GM11168 (cell line): ENCODE data around the gene NLGN1.
"Not testable (repeated sequence)": the region's sequence is repeated elsewhere in the genome, so short reads cannot be mapped to it uniquely, and the experiment has no call there.

Source experiments
- in situ Hi-C: fragments of 300-500 bp; cut with MboI; formaldehyde crosslinking; loops from one replicate; pipeline ENCODE4 v1.12.0; 2022; ENCODE audit warnings: low sequenced_read_pairs; ENCODE audit not compliant: unreplicated experiment

The NLGN1 gene

DNA sequence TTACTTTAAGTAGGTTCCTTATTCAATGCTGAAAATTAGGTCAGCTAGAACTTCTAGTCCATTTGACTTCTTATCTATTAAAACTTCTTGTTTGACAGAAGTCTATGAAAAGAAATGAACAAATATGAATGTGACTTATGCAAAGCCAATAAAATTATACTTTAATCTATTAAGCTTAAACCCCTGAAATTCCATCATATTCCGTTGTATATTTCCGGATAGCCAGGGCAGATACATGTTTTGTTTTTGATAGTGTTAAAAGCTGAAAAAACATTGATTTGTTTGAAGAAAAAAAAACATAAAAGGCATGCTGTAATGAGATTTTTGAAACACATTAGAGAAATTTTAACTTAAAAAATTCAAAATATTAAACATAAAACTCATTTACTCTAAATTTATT lies 794.4 kb downstream of the NLGN1 start:
- in situ Hi-C loops = no loop called here

DNA sequence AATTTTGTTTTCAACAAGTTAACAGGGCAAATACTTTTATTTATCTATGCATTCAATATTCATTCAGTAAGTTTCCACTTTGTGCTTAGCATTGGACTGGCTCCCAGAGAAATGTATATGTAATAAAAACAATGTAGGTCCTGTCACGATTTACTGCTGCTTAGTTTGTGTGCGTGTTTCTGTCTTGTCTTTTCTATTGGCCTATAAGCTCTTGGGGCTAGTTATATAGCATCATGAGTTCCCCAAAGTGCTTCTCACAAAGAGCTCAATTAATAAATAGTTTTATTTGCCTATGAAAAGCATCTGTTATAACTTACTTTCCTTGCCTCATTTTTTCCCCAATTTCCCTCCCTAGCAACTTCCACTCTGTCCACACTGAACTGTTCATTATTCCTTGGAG lies 794.9 kb downstream of the NLGN1 start:
- in situ Hi-C loops = no loop called here

DNA sequence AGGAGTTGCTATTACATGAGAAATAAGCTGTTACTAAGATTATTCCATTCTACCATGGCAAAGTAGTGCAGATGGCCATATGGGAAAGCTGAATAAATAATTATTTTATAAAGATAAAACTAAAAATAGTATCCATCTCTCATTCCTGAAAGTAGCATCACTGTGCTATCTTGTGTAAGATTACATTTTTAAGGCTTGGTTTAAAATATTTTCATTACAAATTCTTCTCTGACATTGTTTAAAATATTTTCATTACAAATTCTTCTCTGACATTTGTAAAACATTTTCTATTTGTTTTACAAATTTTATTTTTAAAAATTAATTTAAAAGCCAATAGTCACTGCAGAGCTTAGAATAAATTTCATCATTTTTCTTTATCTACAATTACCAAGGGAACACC lies 796.1 kb downstream of the NLGN1 start:
- in situ Hi-C loops = no loop called here

DNA sequence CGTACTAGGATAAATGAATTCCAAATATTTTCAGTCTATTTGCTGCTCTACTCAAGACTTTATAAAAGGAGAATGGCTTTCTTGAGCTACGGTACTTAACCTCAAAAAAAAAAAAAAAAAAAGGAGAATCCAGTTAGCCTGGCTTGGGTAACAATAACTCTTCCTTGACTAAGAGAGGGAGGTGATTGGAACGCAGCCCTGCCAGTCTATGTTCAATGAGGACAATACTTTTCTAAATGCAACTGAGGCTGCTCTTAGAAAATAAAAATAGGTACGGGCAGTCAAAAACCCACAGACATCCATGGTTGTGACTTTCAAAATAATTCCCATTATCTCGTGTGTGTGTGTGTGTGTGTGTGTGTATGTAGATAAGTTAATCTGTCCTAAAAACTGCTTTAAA lies 799.9 kb downstream of the NLGN1 start:
- in situ Hi-C loops = no loop called here

DNA sequence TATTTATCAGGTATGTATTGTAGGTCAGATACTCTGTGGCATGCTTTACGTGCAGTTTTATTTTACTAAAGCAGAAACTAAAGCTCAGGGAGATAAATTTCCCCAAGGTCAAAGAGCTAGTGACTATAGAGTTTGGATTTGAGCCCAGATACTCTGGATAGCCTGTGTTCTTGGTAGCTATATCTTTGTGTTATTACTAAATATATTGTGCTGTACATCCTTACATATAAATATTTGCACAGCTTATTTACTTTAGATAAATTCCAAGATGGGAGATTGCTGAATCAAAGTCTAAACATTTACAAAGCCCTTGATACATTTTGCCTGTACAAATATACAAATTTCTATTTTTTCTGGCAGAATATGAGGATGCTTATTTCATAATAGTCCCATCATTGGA lies 800.7 kb downstream of the NLGN1 start:
- in situ Hi-C loops = no loop called here

DNA sequence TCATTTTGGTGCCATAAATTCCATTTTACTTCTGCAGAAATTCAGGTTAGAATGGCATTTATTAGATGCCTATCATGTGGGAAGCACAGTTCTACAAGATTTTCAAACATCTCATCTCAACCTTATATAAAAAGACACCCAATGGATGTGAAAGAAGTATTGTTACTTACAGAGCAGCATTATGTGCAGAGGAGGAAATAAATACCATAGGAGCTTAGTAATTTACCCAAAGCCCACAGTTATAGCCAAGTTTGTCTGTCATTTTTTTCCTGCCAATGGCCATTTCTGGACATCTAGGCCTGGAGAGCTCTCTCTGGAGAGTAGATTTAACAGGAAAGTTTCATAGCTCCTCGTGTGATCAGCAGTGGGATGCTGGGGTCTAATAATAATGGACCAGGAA lies 802.2 kb downstream of the NLGN1 start:
- in situ Hi-C loops = no loop called here

DNA sequence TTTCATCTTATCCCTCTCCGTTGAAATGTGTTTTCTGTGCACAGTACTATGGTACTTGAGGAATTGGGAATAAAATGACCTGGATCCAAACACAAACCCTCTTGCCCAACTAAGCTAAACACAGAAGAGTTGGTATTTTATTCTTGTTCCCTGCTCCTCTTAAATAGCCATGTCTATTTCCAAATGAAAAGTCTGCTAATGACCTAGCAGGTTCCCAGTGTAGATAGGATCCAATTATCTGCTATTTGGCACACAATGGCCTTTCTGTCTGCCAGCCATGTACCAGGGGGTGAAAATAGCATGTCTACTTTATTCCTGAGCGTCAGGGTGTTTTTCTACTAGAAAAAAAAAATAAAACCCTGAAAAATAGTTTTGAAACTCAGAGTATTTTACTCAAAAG lies 804.6 kb downstream of the NLGN1 start:
- in situ Hi-C loops = no loop called here

DNA sequence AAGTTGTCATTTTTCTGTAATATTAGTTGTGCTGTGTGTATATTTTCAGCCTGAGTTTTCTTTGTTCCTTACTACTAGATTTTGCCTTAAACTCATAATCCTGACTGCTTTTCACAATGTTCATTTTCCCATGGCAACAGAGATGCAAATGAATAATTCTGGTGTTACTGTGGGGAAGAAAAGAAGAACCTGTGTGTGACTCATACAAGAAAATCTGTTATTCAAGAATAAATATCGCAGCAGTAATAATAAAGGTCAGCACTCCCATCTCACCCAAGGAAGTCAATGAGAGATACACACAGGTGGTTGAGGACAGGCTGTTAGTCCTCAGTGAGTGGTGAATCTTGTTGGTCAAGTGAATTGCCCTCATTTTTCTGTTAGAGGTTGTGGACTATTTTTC lies 805.0 kb downstream of the NLGN1 start:
- in situ Hi-C loops = no loop called here

DNA sequence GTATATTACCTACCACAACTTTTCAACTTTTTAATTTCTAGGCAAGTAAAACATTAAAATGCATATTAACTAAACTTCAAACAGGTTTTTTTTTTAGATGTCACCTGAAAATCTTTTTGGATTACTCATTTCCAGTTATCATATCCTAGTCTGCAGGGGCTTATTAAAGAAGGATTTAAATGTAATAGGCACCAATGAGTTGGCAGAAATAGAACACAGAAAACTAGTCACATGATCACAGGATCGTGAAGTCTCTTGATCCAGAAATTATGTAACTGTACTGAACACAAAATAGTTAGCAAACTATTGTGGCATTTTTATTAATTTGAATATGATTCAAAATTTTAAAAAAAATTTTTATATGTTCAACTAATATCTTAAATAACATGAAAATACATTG lies 807.2 kb downstream of the NLGN1 start:
- in situ Hi-C loops = no loop called here

DNA sequence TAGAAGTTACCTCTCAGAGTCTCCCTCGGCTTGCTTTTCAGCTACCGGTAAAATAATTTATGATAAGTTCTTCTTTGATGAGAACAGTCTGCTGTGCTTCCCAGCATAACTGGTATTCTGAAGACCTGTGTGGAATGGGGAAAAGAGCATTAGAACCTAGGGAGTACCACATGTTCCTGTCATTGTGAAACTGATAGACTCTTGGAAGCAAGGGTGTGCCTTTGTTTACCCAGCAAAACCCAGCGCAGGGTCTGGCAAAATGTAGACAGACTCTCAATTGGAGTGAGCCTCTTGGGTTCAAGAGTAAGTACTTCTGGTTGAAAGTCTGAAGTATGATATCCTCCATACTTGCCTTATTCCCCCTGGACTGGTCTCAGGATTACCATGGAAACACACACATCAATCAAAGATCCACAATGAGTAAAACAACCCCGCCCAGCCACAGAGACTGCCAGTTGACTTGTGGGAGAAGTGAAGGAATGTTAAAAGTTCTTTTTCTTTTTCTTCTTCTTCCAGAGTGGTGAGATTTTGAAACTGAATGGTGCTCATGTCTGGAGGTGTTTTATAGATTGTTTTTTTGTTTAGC lies 809.2 kb downstream of the NLGN1 start:
- in situ Hi-C loops = no loop called here

DNA sequence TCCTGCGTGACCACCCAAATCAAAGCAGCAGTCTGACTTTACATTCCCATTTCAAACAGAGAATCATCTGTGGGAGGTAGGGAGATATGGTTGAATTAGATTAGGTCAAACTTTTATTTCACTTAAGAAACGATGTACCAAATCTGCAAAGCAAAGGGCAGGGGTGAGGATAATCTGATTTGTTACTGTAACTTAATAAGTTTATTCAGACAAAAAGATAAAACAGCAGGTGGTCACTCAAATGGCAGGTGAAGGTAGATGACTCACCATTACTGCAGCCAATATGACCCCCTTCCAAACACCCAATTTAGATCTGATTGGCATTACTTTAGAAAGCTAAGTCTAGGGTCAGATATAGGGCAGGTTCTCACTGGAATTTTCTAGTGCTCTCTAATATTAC lies 810.6 kb downstream of the NLGN1 start:
- in situ Hi-C loops = no loop called here

DNA sequence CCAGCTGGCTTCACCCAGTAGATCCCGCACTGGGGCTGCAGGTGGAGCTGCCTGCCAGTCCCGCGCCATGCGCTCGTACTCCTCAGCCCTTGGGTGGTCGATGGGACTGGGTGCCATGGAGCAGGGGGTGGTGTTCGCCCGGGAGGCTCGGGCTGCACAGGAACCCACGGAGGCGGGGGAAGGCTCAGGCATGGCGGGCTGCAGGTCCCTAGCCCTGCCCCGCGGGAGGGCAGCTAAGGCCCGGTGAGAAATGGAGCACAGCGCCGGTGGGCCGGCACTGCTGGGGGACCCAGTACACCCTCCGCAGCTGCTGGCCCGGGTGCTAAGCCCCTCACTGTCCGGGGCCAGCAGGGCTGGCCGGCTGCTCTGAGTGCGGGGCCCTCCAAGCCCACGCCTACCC lies 814.4 kb downstream of the NLGN1 start:
- in situ Hi-C loops = not testable (repeated sequence)

DNA sequence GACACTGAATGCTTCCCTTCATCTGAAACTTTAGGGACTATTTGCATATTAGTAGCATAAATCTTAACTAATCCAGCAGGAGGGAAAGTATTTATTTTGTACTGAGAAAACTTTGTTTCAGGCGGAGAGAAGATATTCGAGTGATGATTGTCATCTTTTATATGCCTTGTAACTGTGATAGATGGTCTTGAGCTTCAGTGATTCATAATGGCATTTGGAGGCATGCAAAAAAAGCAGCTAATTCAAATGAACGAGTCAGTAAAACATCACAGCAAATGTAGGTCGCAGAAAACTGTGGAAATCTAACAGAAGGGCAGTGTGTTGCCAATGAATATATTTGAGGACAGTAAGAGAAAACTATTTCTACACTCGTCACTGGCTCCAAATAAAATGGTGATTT lies 817.9 kb downstream of the NLGN1 start:
- in situ Hi-C loops = no loop called here

DNA sequence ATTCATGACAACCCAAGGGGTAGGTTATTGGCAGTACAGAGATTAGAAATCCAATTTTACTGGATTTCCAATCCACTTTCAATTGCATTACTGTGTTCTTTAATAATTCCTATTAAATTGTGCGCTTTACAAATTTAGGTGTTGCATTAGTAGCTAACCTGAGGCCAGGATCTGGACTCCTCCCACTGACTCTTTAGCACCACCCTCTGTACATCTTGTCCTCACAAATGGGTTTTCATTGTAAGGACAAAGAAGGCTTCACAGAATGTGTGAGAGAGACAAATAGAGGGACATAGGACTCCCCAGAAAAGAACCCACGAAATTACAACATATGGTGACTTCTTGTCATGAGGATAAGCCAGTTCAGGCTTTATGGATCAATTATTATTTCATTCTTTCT lies 818.5 kb downstream of the NLGN1 start:
- in situ Hi-C loops = no loop called here

DNA sequence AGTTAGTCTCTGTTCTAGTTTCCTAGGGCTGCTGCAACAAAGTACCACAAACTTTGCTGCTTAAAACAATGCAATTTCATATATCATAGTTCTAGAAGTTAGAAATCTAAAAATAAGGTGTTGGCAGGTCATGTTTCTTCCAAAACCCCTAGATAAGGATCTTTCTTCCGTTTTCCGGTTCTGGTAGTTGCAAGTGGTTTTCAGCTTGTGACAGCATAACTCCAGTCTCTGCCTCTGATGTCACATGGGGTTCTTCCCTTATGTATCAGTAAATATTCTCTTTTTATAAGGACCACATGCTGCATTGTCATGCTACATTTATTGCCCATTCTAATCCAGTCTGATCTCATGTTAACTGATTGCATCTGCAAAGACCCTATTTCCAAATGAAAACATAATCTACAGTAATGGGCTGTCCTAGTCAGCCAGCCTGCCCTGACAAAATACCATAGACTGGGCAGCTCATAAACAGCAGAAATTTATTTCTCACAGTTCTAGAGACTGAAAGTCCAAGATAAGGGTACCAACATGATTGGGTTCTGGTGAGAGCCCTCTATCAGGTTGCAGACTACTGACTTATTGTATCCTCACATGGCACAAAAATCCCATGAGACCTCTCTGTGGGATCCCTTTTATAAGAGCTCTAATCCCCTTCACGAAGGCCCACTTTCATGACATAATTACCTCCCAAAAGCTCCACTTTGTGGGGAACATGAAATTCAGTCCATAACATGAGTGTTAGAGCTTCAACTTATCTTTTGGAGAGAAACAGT lies 819.6 kb downstream of the NLGN1 start:
- in situ Hi-C loops = no loop called here

DNA sequence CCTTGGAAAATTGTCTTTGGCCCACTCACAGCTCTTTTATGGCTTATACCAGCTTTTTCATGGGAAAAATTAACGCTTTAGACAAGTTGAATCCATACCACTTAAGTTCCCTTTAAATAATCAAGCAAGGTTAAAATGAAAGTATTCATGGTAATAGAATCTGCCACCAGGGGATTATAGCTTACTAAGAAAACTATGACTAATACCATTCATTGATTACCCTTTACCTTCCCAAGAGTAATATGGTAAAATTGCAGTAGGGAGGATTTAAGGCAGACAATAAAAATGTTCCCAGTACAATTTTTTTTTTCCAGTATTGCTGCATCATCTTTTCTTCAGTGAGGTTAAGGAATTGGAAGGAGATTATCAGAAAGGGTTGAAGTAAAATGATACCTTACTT lies 820.5 kb downstream of the NLGN1 start:
- in situ Hi-C loops = no loop called here

DNA sequence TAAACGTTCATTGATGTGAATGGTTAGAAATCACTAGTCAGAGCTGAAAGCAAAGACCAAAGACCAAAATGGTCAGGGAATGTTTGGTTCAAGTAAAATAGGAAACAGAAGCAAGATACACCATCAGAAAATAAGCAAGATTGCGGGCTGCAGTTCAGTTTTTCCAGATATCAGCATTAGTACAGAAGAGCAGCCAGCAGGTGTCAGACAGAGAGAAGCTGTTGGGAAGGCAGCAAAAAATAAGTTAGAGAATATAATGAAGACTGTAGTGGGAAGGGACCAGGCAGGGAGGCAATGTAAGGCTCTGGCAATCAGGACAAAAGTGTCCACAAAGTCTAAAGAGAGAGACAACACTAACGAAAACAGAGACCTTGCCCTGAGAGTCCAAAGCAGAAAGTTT lies 822.2 kb downstream of the NLGN1 start:
- in situ Hi-C loops = no loop called here

DNA sequence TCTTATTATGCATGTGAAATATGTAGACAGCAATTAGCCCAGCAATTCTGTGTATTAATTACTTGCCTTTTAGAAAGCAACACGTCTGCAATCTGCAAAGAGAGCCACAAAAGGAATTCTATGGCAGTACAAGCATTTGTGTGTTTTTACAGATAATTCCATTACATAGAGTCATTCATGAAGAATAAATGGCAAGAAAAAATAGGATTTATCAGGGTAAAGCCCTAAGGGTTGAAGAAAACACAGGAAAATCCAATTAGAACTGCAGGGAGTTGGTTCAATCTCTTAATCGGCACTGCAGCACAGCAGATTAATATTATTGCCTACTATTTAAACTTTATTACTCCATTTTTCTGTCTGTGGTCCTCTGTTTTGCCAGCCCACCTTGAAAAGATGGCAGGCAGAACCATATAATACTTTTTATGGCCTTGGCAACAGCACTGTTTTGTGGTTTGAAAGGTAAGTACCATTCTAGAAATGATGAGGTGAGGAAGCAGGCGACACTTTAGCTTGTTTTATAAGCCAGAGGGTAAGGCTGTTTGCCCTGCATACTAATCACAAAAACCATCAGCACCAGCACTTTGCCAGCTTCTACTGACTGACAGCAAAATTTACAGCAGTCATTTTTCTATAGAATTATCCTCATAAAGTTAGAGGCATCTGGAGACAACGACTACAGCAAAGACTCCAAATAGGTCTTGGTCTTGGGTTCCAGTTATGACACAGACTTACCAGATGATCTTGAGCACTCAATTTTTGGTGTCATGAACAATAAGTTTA lies 823.4 kb downstream of the NLGN1 start:
- in situ Hi-C loops = no loop called here

DNA sequence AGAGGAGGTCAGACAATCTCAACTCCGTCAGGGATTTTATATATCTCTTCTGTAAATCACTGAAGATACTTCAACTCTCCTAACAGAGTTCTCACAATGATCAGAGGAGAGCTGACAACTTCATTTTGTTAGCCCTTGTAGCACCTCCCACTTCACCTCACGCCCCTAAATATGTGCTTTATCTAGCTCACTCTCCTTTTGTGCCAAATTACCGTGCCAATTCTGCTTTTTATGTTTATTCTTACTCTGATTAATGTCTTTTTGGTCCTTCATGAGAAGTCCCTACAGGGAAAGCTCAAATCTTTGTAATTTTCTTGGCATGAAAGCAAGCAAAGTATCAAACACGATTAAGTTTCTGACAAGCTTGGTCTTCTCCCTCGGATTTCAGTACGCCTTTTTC lies 825.5 kb downstream of the NLGN1 start:
- in situ Hi-C loops = no loop called here

DNA sequence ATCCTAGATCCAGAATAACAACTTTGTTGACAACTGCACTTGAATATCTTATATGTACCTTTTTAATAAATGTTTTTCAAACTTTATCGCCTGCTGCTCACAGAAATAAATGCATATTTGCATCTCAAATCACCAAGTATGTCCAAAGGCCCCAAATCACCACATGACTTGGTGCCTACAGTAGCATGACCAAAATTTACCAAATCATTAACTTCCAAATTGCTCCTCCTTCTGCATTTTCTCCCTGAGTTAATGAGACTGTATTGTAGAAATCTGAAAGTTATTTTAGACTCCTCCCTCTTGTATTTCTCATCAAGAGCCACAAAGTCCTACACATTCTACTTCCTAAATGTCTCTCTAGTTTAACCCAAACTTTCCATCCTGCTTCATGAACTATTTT lies 826.1 kb downstream of the NLGN1 start:
- in situ Hi-C loops = no loop called here

DNA sequence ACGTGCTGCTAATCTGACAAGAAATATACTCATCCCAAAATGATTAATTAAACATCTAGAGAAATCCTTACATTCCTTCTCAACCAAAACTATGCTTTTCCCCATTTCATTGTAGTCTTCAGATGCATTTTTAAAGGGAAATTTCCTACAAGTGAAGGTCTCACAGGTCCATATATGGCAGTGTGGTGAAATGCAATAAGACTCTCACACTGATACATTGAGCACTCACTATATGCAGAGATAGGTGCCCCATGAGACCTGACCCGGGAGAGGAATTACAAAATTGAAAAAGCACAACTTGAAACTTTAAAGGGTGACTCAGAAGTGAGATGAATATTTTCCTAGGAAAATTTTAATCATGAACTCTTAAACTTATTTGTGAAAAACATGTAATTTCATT lies 832.4 kb downstream of the NLGN1 start:
- in situ Hi-C loops = no loop called here
